HepG2 (cell line): ENCODE measurements around the gene DLX3. TPM values are rescaled to one million over a fixed set of nuclear protein-coding genes. Genes with fewer than 3 reads are reported as not detected.
A peak's percentile ranks its signal among the peaks of the same experiment; 100 is the strongest.

Experiments used
- ASH2L ChIP-seq: fragments of 300-600, 200-600 bp; sonication (generic); IDR thresholded peaks from 2 replicates; pipeline ENCODE4 v1.7.0; 2017; ENCODE audit warnings: low read depth, mild to moderate bottlenecking, moderate library complexity, mixed read lengths, low read length; ENCODE audit not compliant: insufficient read length
- DMTF1 ChIP-seq: sonication (generic); formaldehyde crosslinking; IDR thresholded peaks from 2 replicates; pipeline ENCODE4 v1.4.0; 2020; ENCODE audit warnings: mild to moderate bottlenecking, missing genetic modification reagents
- GATAD1 ChIP-seq: IDR thresholded peaks from 2 replicates; pipeline ENCODE4 v1.6.1; 2016; ENCODE audit warnings: missing genetic modification reagents, missing compliant biosample characterization
- GMEB2 ChIP-seq: IDR thresholded peaks from 2 replicates; pipeline ENCODE4 v1.6.1; 2016; ENCODE audit warnings: missing biosample characterization, missing genetic modification reagents, low read depth
- HDAC1 ChIP-seq: sonication (generic); formaldehyde crosslinking; IDR thresholded peaks from 2 replicates; pipeline ENCODE4 v1.5.1; 2020; ENCODE audit warnings: mild to moderate bottlenecking, missing genetic modification reagents
- KDM5A ChIP-seq: fragments of 200-600 bp; sonication (generic); IDR thresholded peaks from 2 replicates; pipeline ENCODE4 v1.7.0; 2018; ENCODE audit warnings: antibody characterized with exemption, mild to moderate bottlenecking, low read length, borderline replicate concordance
- MAFG ChIP-seq: sonication (generic); formaldehyde crosslinking; IDR thresholded peaks from 2 replicates; pipeline ENCODE4 v1.5.1; 2020; ENCODE audit warnings: mild to moderate bottlenecking, missing genetic modification reagents
- PHF21A ChIP-seq: sonication (generic); formaldehyde crosslinking; IDR thresholded peaks from 2 replicates; pipeline ENCODE4 v1.5.0; 2020; ENCODE audit warnings: mild to moderate bottlenecking, missing genetic modification reagents
- SIN3B ChIP-seq: fragments of 150-350 bp; IDR thresholded peaks from 2 replicates; pipeline ENCODE4 v1.6.1; 2014; ENCODE audit warnings: low read length
- TFDP2 ChIP-seq: sonication (generic); formaldehyde crosslinking; IDR thresholded peaks from 2 replicates; pipeline ENCODE4 v1.4.0; 2020; ENCODE audit warnings: missing genetic modification reagents
- ZBTB1 ChIP-seq: sonication (generic); formaldehyde crosslinking; IDR thresholded peaks from 2 replicates; pipeline ENCODE4 v1.4.0; 2020; ENCODE audit warnings: missing genetic modification reagents, borderline replicate concordance
- ZBTB8A ChIP-seq: sonication (generic); formaldehyde crosslinking; IDR thresholded peaks from 2 replicates; pipeline ENCODE4 v1.4.0; 2020; ENCODE audit warnings: mild to moderate bottlenecking, low read depth, missing genetic modification reagents, borderline replicate concordance
- ZIK1 ChIP-seq: sonication (generic); formaldehyde crosslinking; IDR thresholded peaks from 2 replicates; pipeline ENCODE4 v1.5.0; 2020; ENCODE audit warnings: mild to moderate bottlenecking, low read depth, missing genetic modification reagents, borderline replicate concordance
- ZNF256 ChIP-seq: sonication (generic); formaldehyde crosslinking; conservative IDR thresholded peaks from 2 replicates; pipeline ENCODE4 v1.4.0; 2020; ENCODE audit warnings: missing genetic modification reagents
- ZNF530 ChIP-seq: sonication (generic); formaldehyde crosslinking; IDR thresholded peaks from 2 replicates; pipeline ENCODE4 v1.5.0; 2020; ENCODE audit warnings: low read depth, mild to moderate bottlenecking, missing genetic modification reagents
- ZNF644 ChIP-seq: IDR thresholded peaks from 2 replicates; pipeline ENCODE4 v1.6.1; 2016; ENCODE audit warnings: low read depth
- ZNF687 ChIP-seq: sonication (generic); formaldehyde crosslinking; IDR thresholded peaks from 2 replicates; pipeline ENCODE4 v1.5.1; 2020; ENCODE audit warnings: mild to moderate bottlenecking, missing genetic modification reagents, moderate library complexity
- ZSCAN5A ChIP-seq: sonication (generic); formaldehyde crosslinking; IDR thresholded peaks from 2 replicates; pipeline ENCODE4 v1.8.0; 2022; ENCODE audit warnings: mild to moderate bottlenecking, missing genetic modification reagents, borderline replicate concordance
- polyA plus RNA-seq, 8 experiments: library from polyadenylated mRNA; depleted of rRNA in 3 of 8; stranded (reverse) in 7 of 8; unstranded in 1 of 8; fragments of >200 nt; fragmentation: Illumina TruSeq in 4 of 8; extraction: Trizol in 4 of 8; gene quantifications; 2 replicates each; pipeline versions ENCODE4 v1.2.1 to v1.2.3, GENCODE V29; 2011 to 2016; ENCODE audit warnings: low read depth in 4 of 8, missing spikeins in 1 of 8, mixed read lengths in 1 of 8; ENCODE audit not compliant: insufficient read depth in 1 of 8
- total RNA-seq, 5 experiments: library from RNA; depleted of rRNA; stranded (reverse); fragments of >200 nt; fragmentation: Illumina TruSeq; extraction: Trizol; gene quantifications; 2 replicates each; pipeline ENCODE4 v1.2.3, GENCODE V29; 2016; ENCODE audit warnings: low read depth in 1 of 5

DLX3 gene
- total and polyA plus RNA-seq, 2 of the 13 experiments (the other 11 are each of a cell fraction or from before 2014, with no cell fraction given), result 0.03 TPM; not detected in 1

- TF ChIP-seq TFDP2 (CRISPR knock-in tag), result no peak; the same call in 1 of the 2 replicates
- TF ChIP-seq ZNF644 (CRISPR knock-in tag), result no peak
- no peak for TF ChIP-seq ZSCAN5A
- 0 out of 2 replicates have a peak, but pooled peaks have one; percentile 54 for TF ChIP-seq ZIK1 (CRISPR knock-in tag)
- TF ChIP-seq MAFG (CRISPR knock-in tag), result no peak
- no peak for TF ChIP-seq ZBTB1 (CRISPR knock-in tag)
- TF ChIP-seq DMTF1, result no peak
- 0 out of 2 replicates have a peak, but pooled peaks have one; percentile 29 for TF ChIP-seq GATAD1 (CRISPR knock-in tag)
- no peak for TF ChIP-seq ZNF256
- TF ChIP-seq ASH2L, result peak; percentile 30
- peak; percentile 80 for TF ChIP-seq ZNF687 (CRISPR knock-in tag)
- no peak for TF ChIP-seq ZNF530 (CRISPR knock-in tag)
- no peak for TF ChIP-seq GMEB2 (CRISPR knock-in tag)
- TF ChIP-seq PHF21A, result peak; percentile 56; the same call in 1 of the 2 replicates
- no peak for TF ChIP-seq KDM5A
- no peak for TF ChIP-seq SIN3B
- TF ChIP-seq HDAC1 (CRISPR knock-in tag), result peak; percentile 57; the same call in 1 of the 2 replicates
- peak; percentile 83; the same call in 1 of the 2 replicates for TF ChIP-seq ZBTB8A
Observed at GRCh38 chr17:49968405-49969133, 26.5 kb downstream of the DLX3 start (continued).
